Gastrocnemius medialis (tissue), 4 donors: ENCODE measurements around the gene KATNAL1. TPM values are rescaled to one million over a fixed set of nuclear protein-coding genes. Genes with fewer than 3 reads are reported as not detected.

ENCODE experiments used
- ATAC-seq, 2 donors: fragments of 150-250 bp; one replicate each; pipeline ENCODE4 v1.9.1; 2016
- DNase-seq, 2 donors: peaks; one replicate each; pipeline ENCODE4 v3.0.0-alpha.2; 2019
- H3K27ac ChIP-seq, 4 donors: fragments of 200-600 bp; sonication (generic); 1 replicate in 1 of 4; 2 replicates in 3 of 4; pipeline ENCODE4 v1.5.1; 2016 to 2018; ENCODE audit warnings: mild to moderate bottlenecking in 2 of 4, moderate library complexity in 1 of 4
- H3K27me3 ChIP-seq, 3 donors: fragments of 200-600 bp; sonication (generic) in 2 of 3; 1 replicate in 1 of 3; 2 replicates in 2 of 3; pipeline versions ENCODE4 v1.5.1 to v1.6.0; 2016 to 2019; ENCODE audit warnings: mild to moderate bottlenecking in 1 of 3, moderate library complexity in 1 of 3
- H3K36me3 ChIP-seq, 2 donors: fragments of 200-600 bp; sonication (generic) in 1 of 2; one replicate each; pipeline ENCODE4 v1.5.1; 2017 to 2018
- H3K4me1 ChIP-seq, 2 donors: fragments of 200-600 bp; sonication (generic) in 1 of 2; one replicate each; pipeline ENCODE4 v1.5.1; 2016 to 2017; ENCODE audit warnings: mild to moderate bottlenecking in 2 of 2
- H3K4me3 ChIP-seq, 4 donors: fragments of 200-600 bp; sonication (generic) in 3 of 4; 1 replicate in 1 of 4; 2 replicates in 3 of 4; pipeline ENCODE4 v1.5.1; 2016 to 2019; ENCODE audit warnings: mild to moderate bottlenecking in 2 of 4
- H3K9me3 ChIP-seq, 3 donors: fragments of 200-600 bp; sonication (generic) in 2 of 3; 1 replicate in 1 of 3; 2 replicates in 2 of 3; pipeline ENCODE4 v1.5.1; 2016 to 2019
- POLR2A ChIP-seq, 2 donors: fragments of 450-650 bp; IDR thresholded peaks; one replicate each; pipeline ENCODE4 v1.6.1; 2017; ENCODE audit warnings: antibody characterized with exemption in 2 of 2, mild to moderate bottlenecking in 2 of 2, moderate library complexity in 2 of 2
- in situ Hi-C, 4 donors: fragments of 200-750 bp; cut with MboI; loops; one replicate each; pipeline versions ENCODE4 v1.15.0 to v1.8.0; 2017; ENCODE audit warnings: low sequenced_read_pairs in 4 of 4
- intact Hi-C: fragments of 100-400 bp; cut with DNase I; formaldehyde crosslinking; loops from one replicate; pipeline ENCODE4 v1.15.1; 2023; ENCODE audit warnings: low total_unique reads
- total RNA-seq, 4 donors: library from RNA; depleted of rRNA; stranded (reverse); fragments of >200 nt; gene quantifications; one replicate each; pipeline versions ENCODE4 v1.1.0 to v1.2.3, GENCODE V29; 2016
- TF ChIP-seq, protein P1 (sequence below), 5 experiments: fragments of 450-650 bp in 3 of 5; fragments of 200-600 bp in 2 of 5; sonication (generic) in 2 of 5; IDR thresholded peaks in 4 of 5; conservative IDR thresholded peaks in 1 of 5; 1 replicate in 4 of 5; 2 replicates in 1 of 5; pipeline ENCODE4 v1.5.1; 2016 to 2019; ENCODE audit warnings: antibody characterized with exemption in 5 of 5, mild to moderate bottlenecking in 3 of 5, moderate library complexity in 3 of 5

Gene KATNAL1
- total RNA-seq, 4 donors from 2014 or later, result 10.2 to 18.9 (median 12.1) TPM

DNA sequence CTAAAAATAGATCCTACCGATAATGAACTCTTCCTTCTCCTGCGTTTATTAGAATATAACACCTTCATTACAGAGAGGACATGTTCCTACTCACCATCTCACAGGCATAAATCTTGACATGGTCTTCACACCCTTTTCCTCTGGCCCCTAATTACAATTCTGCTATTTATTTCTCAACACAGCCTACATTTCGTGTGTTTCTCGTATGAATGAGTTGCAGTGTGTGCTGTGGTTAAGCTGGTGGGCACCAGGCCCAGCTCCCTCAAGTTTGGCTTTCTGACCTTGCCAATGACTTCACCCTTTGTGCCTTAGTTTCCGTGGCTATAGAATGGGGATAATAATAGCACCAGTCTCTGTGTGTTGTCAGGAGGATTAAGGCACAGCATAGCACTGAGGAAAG, 12.3 kb upstream of the KATNAL1 start:
- Histone ChIP-seq H3K4me1 (peaks cover 0 to 3% of the 10 kb centered on the region in 2 donors), H3K36me3 (no peaks in the 10 kb centered on the region), H3K27ac (no peak overlapping the region), H3K9me3 (no peaks in the 10 kb centered on the region), H3K4me3 (no peak overlapping the region), H3K27me3 (no peaks in the 10 kb centered on the region)
- ATAC-seq (no peak), DNase-seq (no peak)
- intact Hi-C loops, result no loop called here
- TF ChIP-seq POLR2A (IDR thresholded peaks at IDR 0.05), result no peak
- TF ChIP-seq, protein P1, sequence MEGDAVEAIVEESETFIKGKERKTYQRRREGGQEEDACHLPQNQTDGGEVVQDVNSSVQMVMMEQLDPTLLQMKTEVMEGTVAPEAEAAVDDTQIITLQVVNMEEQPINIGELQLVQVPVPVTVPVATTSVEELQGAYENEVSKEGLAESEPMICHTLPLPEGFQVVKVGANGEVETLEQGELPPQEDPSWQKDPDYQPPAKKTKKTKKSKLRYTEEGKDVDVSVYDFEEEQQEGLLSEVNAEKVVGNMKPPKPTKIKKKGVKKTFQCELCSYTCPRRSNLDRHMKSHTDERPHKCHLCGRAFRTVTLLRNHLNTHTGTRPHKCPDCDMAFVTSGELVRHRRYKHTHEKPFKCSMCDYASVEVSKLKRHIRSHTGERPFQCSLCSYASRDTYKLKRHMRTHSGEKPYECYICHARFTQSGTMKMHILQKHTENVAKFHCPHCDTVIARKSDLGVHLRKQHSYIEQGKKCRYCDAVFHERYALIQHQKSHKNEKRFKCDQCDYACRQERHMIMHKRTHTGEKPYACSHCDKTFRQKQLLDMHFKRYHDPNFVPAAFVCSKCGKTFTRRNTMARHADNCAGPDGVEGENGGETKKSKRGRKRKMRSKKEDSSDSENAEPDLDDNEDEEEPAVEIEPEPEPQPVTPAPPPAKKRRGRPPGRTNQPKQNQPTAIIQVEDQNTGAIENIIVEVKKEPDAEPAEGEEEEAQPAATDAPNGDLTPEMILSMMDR (IDR thresholded peaks at IDR 0.05 in 4 of 5, conservative IDR thresholded peaks at IDR 0.05 in 1 of 5), result no peak
- in situ Hi-C loops, result no loop called here

GRCh38 chr13:30319130-30319529, 11.8 kb upstream of the KATNAL1 start:
- intact Hi-C loops, result no loop called here
- TF ChIP-seq, protein P1 (IDR thresholded peaks at IDR 0.05 in 4 of 5, conservative IDR thresholded peaks at IDR 0.05 in 1 of 5), result no peak
- no peak for TF ChIP-seq POLR2A (IDR thresholded peaks at IDR 0.05)
- ATAC-seq, result no peak
- DNase-seq, result no peak
- Histone ChIP-seq H3K4me1 (peaks cover 0 to 3% of the 10 kb centered on the region in 2 donors), H3K27ac (no peak overlapping the region), H3K4me3 (no peak overlapping the region), H3K9me3 (no peaks in the 10 kb centered on the region), H3K36me3 (no peaks in the 10 kb centered on the region), H3K27me3 (no peaks in the 10 kb centered on the region)
- in situ Hi-C loops, result no loop called here

DNA sequence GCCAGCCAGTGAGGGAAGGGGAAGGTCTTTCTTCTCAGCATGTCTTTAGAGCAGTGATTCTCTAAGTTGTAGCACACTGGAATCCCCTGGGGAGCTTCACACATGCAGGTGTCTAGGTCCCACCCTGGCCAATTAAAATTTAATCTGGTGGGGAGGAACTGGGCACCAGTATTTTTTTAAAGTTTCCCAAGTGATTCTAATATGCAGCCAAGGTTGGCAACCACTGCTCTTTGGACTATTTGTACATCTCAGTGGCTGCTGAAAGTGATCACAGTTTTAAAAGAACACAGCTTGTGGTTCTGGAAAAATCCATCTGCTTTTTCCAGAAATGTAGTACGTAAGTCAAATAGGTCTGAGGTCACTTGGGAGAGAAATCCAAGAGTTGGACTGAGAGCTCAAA, 10.7 kb upstream of the KATNAL1 start:
- intact Hi-C loops, result no loop called here
- in situ Hi-C loops, result no loop called here
- H3K27ac ChIP-seq, result no peak overlapping the region

GRCh38 chr13:30314562-30314961, 7.2 kb upstream of the KATNAL1 start:
- Histone ChIP-seq H3K27ac (no peak overlapping the region), H3K4me3 (no peak overlapping the region), H3K9me3 (no peaks in the 10 kb centered on the region), H3K36me3 (no peaks in the 10 kb centered on the region), H3K4me1 (peaks cover 10 to 15% of the 10 kb centered on the region in 2 donors), H3K27me3 (no peaks in the 10 kb centered on the region)
- no peak for ATAC-seq
- in situ Hi-C loops (no loop called here), intact Hi-C loops (no loop called here)
- TF ChIP-seq, protein P1 (IDR thresholded peaks at IDR 0.05 in 4 of 5, conservative IDR thresholded peaks at IDR 0.05 in 1 of 5), result no peak
- TF ChIP-seq POLR2A (IDR thresholded peaks at IDR 0.05), result no peak
- DNase-seq, result no peak

More for the DNA sequence above, 10.7 kb upstream of the KATNAL1 start:
- Histone ChIP-seq H3K27me3 (no peaks in the 10 kb centered on the region), H3K9me3 (no peaks in the 10 kb centered on the region), H3K4me1 (peaks cover 6 to 12% of the 10 kb centered on the region in 2 donors), H3K4me3 (no peak overlapping the region), H3K36me3 (no peaks in the 10 kb centered on the region)
- TF ChIP-seq, protein P1 (IDR thresholded peaks at IDR 0.05 in 4 of 5, conservative IDR thresholded peaks at IDR 0.05 in 1 of 5), result no peak
- no peak for TF ChIP-seq POLR2A (IDR thresholded peaks at IDR 0.05)
- no peak for DNase-seq
- ATAC-seq, result no peak

- H3K4me1 ChIP-seq, result peaks cover 10 to 15% of the 10 kb centered on the region in 2 donors
- H3K9me3 ChIP-seq, result no peaks in the 10 kb centered on the region
- no peak overlapping the region for H3K4me3 ChIP-seq
- intact Hi-C loops, result no loop called here
- no peak overlapping the region for H3K27ac ChIP-seq
- no peak for ATAC-seq
- no peaks in the 10 kb centered on the region for H3K27me3 ChIP-seq
- no peaks in the 10 kb centered on the region for H3K36me3 ChIP-seq
- no peak for DNase-seq
- no peak for TF ChIP-seq POLR2A (IDR thresholded peaks at IDR 0.05)
- TF ChIP-seq, protein P1 (IDR thresholded peaks at IDR 0.05 in 4 of 5, conservative IDR thresholded peaks at IDR 0.05 in 1 of 5), result no peak
- in situ Hi-C loops, result no loop called here
Measured at GRCh38 chr13:30314069-30314468, 6.7 kb upstream of the KATNAL1 start.
